ENCODE data around the gene RPSA. TPM values are rescaled to one million over a fixed set of nuclear protein-coding genes. Genes with fewer than 3 reads are reported as not detected.

Gene RPSA
- polyA plus RNA-seq, 10 donors = 1,596 to 2,492 (median 2,126) TPM

GRCh38 chr3:39385456-39386090, 20.9 kb upstream of the RPSA start:
- DNase-seq = no peak

- DNase-seq = no peak
These were observed 20.2 kb upstream of the RPSA start for GRCh38 chr3:39386318-39386717.

GRCh38 chr3:39387411-39387975, 19.0 kb upstream of the RPSA start:
- DNase-seq = no peak

GRCh38 chr3:39388153-39388552, 18.4 kb upstream of the RPSA start:
- DNase-seq = no peak

GRCh38 chr3:39388741-39389248, 17.7 kb upstream of the RPSA start:
- no peak for DNase-seq

GRCh38 chr3:39390181-39390580, 16.3 kb upstream of the RPSA start:
- DNase-seq = no peak

GRCh38 chr3:39396690-39397089, 9.8 kb upstream of the RPSA start:
- no peak for DNase-seq

- no peak for DNase-seq
These were observed 7.8 kb upstream of the RPSA start for GRCh38 chr3:39398700-39399099.

- no peak for DNase-seq
These were observed 4.5 kb upstream of the RPSA start for GRCh38 chr3:39401983-39402382.

- no peak for DNase-seq
These were observed 1.4 kb upstream of the RPSA start for GRCh38 chr3:39404943-39405686.

- no peak for DNase-seq
These were observed 693 bp upstream of the RPSA start for GRCh38 chr3:39405687-39406367.

- no peak for DNase-seq
These were observed 724 bp downstream of the RPSA start for GRCh38 chr3:39407259-39407629.

- no peak for DNase-seq
These were observed 1.4 kb downstream of the RPSA start for GRCh38 chr3:39407773-39408492.

- no peak for DNase-seq
These were observed 2.2 kb downstream of the RPSA start for GRCh38 chr3:39408493-39409372.

- DNase-seq = no peak
These were observed 3.1 kb downstream of the RPSA start for GRCh38 chr3:39409514-39410136.

GRCh38 chr3:39410893-39411292, 4.4 kb downstream of the RPSA start:
- DNase-seq = no peak

GRCh38 chr3:39412668-39413260, 6.2 kb downstream of the RPSA start:
- no peak for DNase-seq

GRCh38 chr3:39413691-39414420, 7.3 kb downstream of the RPSA start:
- DNase-seq = no peak

GRCh38 chr3:39414421-39414907, 7.9 kb downstream of the RPSA start:
- DNase-seq = no peak

Data from muscle of back (tissue), 11 donors.